Left renal pelvis (tissue), 4 donors: Measurements from ENCODE around the gene CXCR6. TPM values are rescaled to one million over a fixed set of nuclear protein-coding genes. Genes with fewer than 3 reads are reported as not detected.
"Not testable (repeated sequence)": the region's sequence is repeated elsewhere in the genome, so short reads cannot be mapped to it uniquely, and the experiment has no call there.

Experiments
- DNase-seq, 4 donors: peaks; one replicate each; pipeline ENCODE4 v3.0.0-alpha.2; 2013; ENCODE audit warnings: low read depth in 4 of 4, low spot score in 3 of 4
- polyA plus RNA-seq, 4 donors: library from polyadenylated mRNA; unstranded; fragments of 120-200 nt; gene quantifications; one replicate each; pipeline ENCODE4 v1.2.1, GENCODE V29; 2013; ENCODE audit not compliant: insufficient read length in 4 of 4

The CXCR6 gene
- polyA plus RNA-seq, 4 donors, result 0.20 to 0.55 (median 0.40) TPM

GRCh38 chr3:45985532-45986302 is 42.5 kb downstream of the CXCR6 start:
- no peak for DNase-seq

- no peak for DNase-seq
Measured at GRCh38 chr3:45986303-45986982, 43.2 kb downstream of the CXCR6 start.

- no peak for DNase-seq
Measured at GRCh38 chr3:45987368-45988291, 44.4 kb downstream of the CXCR6 start.

- DNase-seq, result no peak
Measured at GRCh38 chr3:45988362-45988761, 45.1 kb downstream of the CXCR6 start.

- DNase-seq, result no peak
Measured at GRCh38 chr3:45988804-45989203, 45.5 kb downstream of the CXCR6 start.

GRCh38 chr3:45990181-45990580 is 46.9 kb downstream of the CXCR6 start:
- no peak for DNase-seq

- DNase-seq, result no peak
Measured at GRCh38 chr3:45991341-45991740, 48.1 kb downstream of the CXCR6 start.

GRCh38 chr3:45992133-45992729 is 49.0 kb downstream of the CXCR6 start:
- no peak for DNase-seq

- no peak for DNase-seq
Measured at GRCh38 chr3:45992821-45993221, 49.6 kb downstream of the CXCR6 start.

- DNase-seq, result no peak
Measured at GRCh38 chr3:45993421-45994027, 50.3 kb downstream of the CXCR6 start.

GRCh38 chr3:45994419-45995235 is 51.4 kb downstream of the CXCR6 start:
- DNase-seq, result peak in 1 of 4 donors; percentile 3

- peak; percentile 70 to 77 (median 76) for DNase-seq
Measured at GRCh38 chr3:45995236-45996192, 52.2 kb downstream of the CXCR6 start, which contains the start of gene FYCO1. Gene FYCO1, minus strand, starts transcription at chr3:45995824. Its CDS starts 10,914 bp downstream, at chr3:45984910.

- not testable (repeated sequence) for DNase-seq
Measured at GRCh38 chr3:45997499-45997898, 54.2 kb downstream of the CXCR6 start.

GRCh38 chr3:45997942-45998341 is 54.7 kb downstream of the CXCR6 start:
- no peak for DNase-seq
